K562 treated with DMSO at 1 percent for 48 hours (cell line): ENCODE measurements around the gene DIP2C. TPM values are rescaled to one million over a fixed set of nuclear protein-coding genes. Genes with fewer than 3 reads are reported as not detected.

ENCODE experiments used
- total RNA-seq: library from RNA; unstranded; fragments of 300-600 nt; gene quantifications from 2 replicates; pipeline ENCODE4 v1.2.3, GENCODE V29; 2022; ENCODE audit warnings: low replicate concordance; ENCODE audit errors: extremely low read depth

DIP2C gene
- not detected in 2 replicates for total RNA-seq

GRCh38 chr10:689452-690371 lies at the start of gene DIP2C:
DIP2C (minus strand) TSS chr10:689668; CDS start chr10:689578, 90 bp downstream.

Other genes with a start within 250 kb of the DIP2C start
- not detected in 2 replicates for gene LARP4B, start 242.0 kb upstream of the DIP2C start, total RNA-seq